22Rv1 (cell line): ENCODE results near the gene CCDC93.

ENCODE experiments used
- CTCF ChIP-seq: fragments of 450-650 bp; IDR thresholded peaks from 2 replicates; pipeline ENCODE4 v1.5.1; 2017; ENCODE audit warnings: mild to moderate bottlenecking
- ZFX ChIP-seq: fragments of 450-650 bp; IDR thresholded peaks from 2 replicates; pipeline ENCODE4 v1.6.1; 2017; ENCODE audit warnings: antibody characterized with exemption, borderline replicate concordance

GRCh38 chr2:118059919-118060478, 46.1 kb upstream of the CCDC93 start:
- no peak for TF ChIP-seq CTCF
- no peak for TF ChIP-seq ZFX
